HEK293T (cell line): ENCODE measurements around the gene NRXN2.

Experiments used
- FOXK2 ChIP-seq: fragments of 450-650 bp; IDR thresholded peaks from 2 replicates; pipeline ENCODE4 v1.6.1; 2016; ENCODE audit warnings: mild to moderate bottlenecking
- LEF1 ChIP-seq: fragments of 450-650 bp; IDR thresholded peaks from 2 replicates; pipeline ENCODE4 v1.6.1; 2017; ENCODE audit warnings: mild to moderate bottlenecking, borderline replicate concordance

DNA sequence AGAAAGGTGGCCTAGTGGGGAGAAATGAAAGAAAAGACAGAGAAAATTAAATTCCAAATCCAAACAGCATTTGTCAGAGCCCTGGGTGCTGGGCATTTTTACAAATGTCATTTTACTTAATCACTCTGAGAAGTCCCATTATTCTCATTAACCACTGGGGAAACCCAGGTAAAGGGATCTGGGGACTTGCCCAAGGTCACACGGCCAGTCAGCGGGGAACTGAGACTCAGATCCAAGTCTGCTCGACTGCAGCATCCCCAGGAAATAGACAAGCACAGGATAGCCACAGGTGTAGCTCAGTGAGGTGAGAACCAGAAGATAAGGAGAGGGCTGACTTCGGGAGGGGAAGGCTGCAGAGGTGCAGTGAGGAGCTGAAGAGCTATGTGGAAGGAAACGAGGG lies 7.9 kb downstream of the NRXN2 start:
- TF ChIP-seq FOXK2 (no peak), LEF1 (no peak)
